H1 (cell line): Measurements from ENCODE around the gene NPFF. TPM values are rescaled to one million over a fixed set of nuclear protein-coding genes. Genes with fewer than 3 reads are reported as not detected.

Experiments used
- CTCF ChIA-PET: fragments of 300-600 bp; sonication (Branson Sonifier 250); formaldehyde crosslinking; loops from one replicate; lab custom pipeline; 2021; ENCODE audit not compliant: partially characterized antibody; lab: Charles Lee
- POLR2A ChIA-PET: fragments of 300-600 bp; sonication (Branson Sonifier 250); formaldehyde crosslinking; loops from one replicate; lab custom pipeline; 2021; ENCODE audit warnings: inconsistent platforms; ENCODE audit not compliant: partially characterized antibody; lab: Charles Lee
- DNase-seq, 2 experiments: peaks; one replicate each; pipeline versions ENCODE4 v3.0.0 to v3.0.0-alpha.2; 2010 to 2022; ENCODE audit warnings: low spot score in 2 of 2, low read depth in 1 of 2, mixed read lengths in 1 of 2
- FAIRE-seq: peaks from 2 replicates; lab custom pipeline; 2011; peaks lifted over from hg19 to GRCh38; lab: Jason Lieb, UNC
- H2AFZ ChIP-seq: 2 replicates; pipeline ENCODE4 v1.8.1; 2012; ENCODE audit warnings: low read length, inconsistent platforms
- H2AK5ac ChIP-seq: 2 replicates; pipeline ENCODE4 v1.6.1; 2013; ENCODE audit warnings: low read depth, low read length
- H2BK120ac ChIP-seq: replicated peaks from 2 replicates; pipeline ENCODE3; 2013; ENCODE audit warnings: low read depth, low read length, inconsistent platforms
- H2BK12ac ChIP-seq: 2 replicates; pipeline ENCODE4 v1.6.1; 2013; ENCODE audit warnings: low read depth, low read length
- H2BK15ac ChIP-seq: 2 replicates; pipeline ENCODE4 v1.6.1; 2013; ENCODE audit warnings: low read length
- H2BK20ac ChIP-seq: 2 replicates; pipeline ENCODE4 v1.6.1; 2013; ENCODE audit warnings: low read length
- H2BK5ac ChIP-seq: 2 replicates; pipeline ENCODE4 v1.6.1; 2013; ENCODE audit warnings: low read depth, low read length
- H3K14ac ChIP-seq: 2 replicates; pipeline ENCODE4 v1.6.1; 2013; ENCODE audit warnings: inconsistent platforms; ENCODE audit not compliant: insufficient read length
- H3K18ac ChIP-seq: 2 replicates; pipeline ENCODE4 v1.6.1; 2013; ENCODE audit warnings: low read length; ENCODE audit errors: extremely low read depth
- H3K23ac ChIP-seq: 2 replicates; pipeline ENCODE4 v1.6.1; 2013; ENCODE audit warnings: inconsistent platforms; ENCODE audit not compliant: insufficient read length
- H3K23me2 ChIP-seq: 2 replicates; pipeline ENCODE4 v1.6.1; 2013; ENCODE audit warnings: low read depth, low read length
- H3K27ac ChIP-seq: 2 replicates; pipeline ENCODE4 v1.6.1; 2011; ENCODE audit warnings: low read depth, low read length, inconsistent platforms
- H3K27me3 ChIP-seq, 4 experiments: replicated peaks in 1 of 4; 1 replicate in 1 of 4; 2 replicates in 3 of 4; pipeline versions ENCODE4 v1.6.1 to v1.8.1; 2011 to 2013; ENCODE audit warnings: low read length in 3 of 4, mild to moderate bottlenecking in 3 of 4, inconsistent platforms in 2 of 4, mixed read lengths in 2 of 4, moderate library complexity in 1 of 4; ENCODE audit not compliant: control insufficient read depth in 3 of 4, insufficient read depth in 3 of 4; ENCODE audit errors: extremely low read depth in 1 of 4
- H3K36me3 ChIP-seq, 4 experiments: 2 replicates each; pipeline versions ENCODE4 v1.6.1 to v1.8.1; 2011 to 2013; ENCODE audit warnings: mild to moderate bottlenecking in 4 of 4, low read length in 3 of 4, moderate library complexity in 2 of 4, control low read depth in 1 of 4, inconsistent platforms in 1 of 4; ENCODE audit not compliant: insufficient read depth in 4 of 4, control insufficient read depth in 2 of 4
- H3K4ac ChIP-seq: replicated peaks from 2 replicates; pipeline ENCODE3; 2013; ENCODE audit warnings: low read length, low read depth, mixed read lengths, inconsistent platforms; ENCODE audit not compliant: insufficient read length
- H3K4me1 ChIP-seq, 4 experiments: replicated peaks in 1 of 4; 1 replicate in 1 of 4; 2 replicates in 3 of 4; pipeline versions ENCODE4 v1.6.1 to v1.8.1; 2011 to 2013; ENCODE audit warnings: low read length in 3 of 4, inconsistent platforms in 2 of 4, mixed read lengths in 1 of 4; ENCODE audit not compliant: insufficient read depth in 4 of 4, control insufficient read depth in 3 of 4
- H3K4me2 ChIP-seq, 2 experiments: 2 replicates each; pipeline versions ENCODE4 v1.6.1 to v1.8.1; 2011 to 2013; ENCODE audit warnings: low read depth in 2 of 2, low read length in 2 of 2, control low read depth in 1 of 2, inconsistent platforms in 1 of 2, mild to moderate bottlenecking in 1 of 2; ENCODE audit not compliant: insufficient read depth in 1 of 2
- H3K4me3 ChIP-seq, 4 experiments: fragments of 200-600, 300-600 bp in 1 of 4; sonication (generic), shearing (Covaris generic), sonication (Bioruptor Twin) in 1 of 4; 2 replicates each; pipeline versions ENCODE4 v1.5.1 to v1.8.1; 2011 to 2016; ENCODE audit warnings: low read length in 4 of 4, low read depth in 3 of 4, control low read depth in 2 of 4, inconsistent platforms in 2 of 4, mild to moderate bottlenecking in 2 of 4, mixed read lengths in 1 of 4, moderate library complexity in 1 of 4; ENCODE audit not compliant: insufficient read depth in 2 of 4; ENCODE audit errors: extremely low read depth in 1 of 4
- H3K56ac ChIP-seq: replicated peaks from 2 replicates; pipeline ENCODE3; 2013; ENCODE audit warnings: low read depth, mild to moderate bottlenecking, mixed read lengths, low read length, inconsistent platforms; ENCODE audit not compliant: insufficient read length
- H3K79me1 ChIP-seq: 2 replicates; pipeline ENCODE4 v1.6.1; 2013; ENCODE audit warnings: low read depth, low read length, control low read depth
- H3K79me2 ChIP-seq, 2 experiments: 2 replicates each; pipeline versions ENCODE4 v1.6.1 to v1.8.1; 2012 to 2013; ENCODE audit warnings: low read length in 2 of 2, mild to moderate bottlenecking in 2 of 2, inconsistent platforms in 1 of 2; ENCODE audit not compliant: insufficient read depth in 2 of 2, control insufficient read depth in 1 of 2
- H3K9ac ChIP-seq, 4 experiments: replicated peaks in 1 of 4; 1 replicate in 1 of 4; 2 replicates in 3 of 4; pipeline versions ENCODE4 v1.6.1 to v1.8.1; 2011 to 2013; ENCODE audit warnings: low read depth in 3 of 4, low read length in 3 of 4, control low read depth in 2 of 4, mild to moderate bottlenecking in 2 of 4, moderate library complexity in 2 of 4, inconsistent platforms in 1 of 4; ENCODE audit errors: extremely low read depth in 1 of 4
- H3K9me3 ChIP-seq, 2 experiments: 2 replicates each; pipeline versions ENCODE4 v1.6.1 to v1.8.1; 2012 to 2013; ENCODE audit warnings: mild to moderate bottlenecking in 2 of 2, moderate library complexity in 2 of 2, control low read depth in 1 of 2, inconsistent platforms in 1 of 2, low read depth in 1 of 2, low read length in 1 of 2, mixed read lengths in 1 of 2; ENCODE audit not compliant: insufficient read depth in 2 of 2
- H4K20me1 ChIP-seq, 2 experiments: replicated peaks in 1 of 2; 2 replicates each; pipeline versions ENCODE3 to v1.8.1; 2011 to 2013; ENCODE audit warnings: inconsistent platforms in 2 of 2, low read length in 2 of 2, mild to moderate bottlenecking in 1 of 2; ENCODE audit not compliant: insufficient read depth in 2 of 2, control insufficient read depth in 1 of 2
- H4K5ac ChIP-seq: 2 replicates; pipeline ENCODE4 v1.6.1; 2013; ENCODE audit warnings: low read length, low read depth, mixed read lengths, inconsistent platforms; ENCODE audit not compliant: insufficient read length
- H4K8ac ChIP-seq: 2 replicates; pipeline ENCODE4 v1.8.0; 2013; ENCODE audit warnings: mild to moderate bottlenecking, moderate library complexity, low read length, inconsistent platforms; ENCODE audit not compliant: insufficient read depth; ENCODE audit errors: extremely low read depth
- H4K91ac ChIP-seq: replicated peaks from 2 replicates; pipeline ENCODE3; 2013; ENCODE audit warnings: low read length, mixed read lengths, inconsistent platforms; ENCODE audit not compliant: insufficient read length
- POLR2A ChIP-seq, 2 experiments: IDR thresholded peaks; 1 replicate in 1 of 2; 2 replicates in 1 of 2; pipeline ENCODE4 v1.6.1; 2011; ENCODE audit warnings: low read depth in 2 of 2, low read length in 2 of 2, mild to moderate bottlenecking in 2 of 2; ENCODE audit errors: control extremely low read depth in 1 of 2
- TEAD4 ChIP-seq: IDR thresholded peaks from 2 replicates; pipeline ENCODE4 v1.6.1; 2012; ENCODE audit warnings: low read depth, low read length, inconsistent platforms, mixed read lengths
- WGBS, 2 experiments: shearing (Covaris generic) in 1 of 2; methylation state at CpG; one replicate each; pipeline versions ENCODE4 v1.1.6 to v1.1.7; 2013 to 2015; ENCODE audit warnings: low lambda C conversion rate in 2 of 2, mixed read lengths in 2 of 2, inconsistent platforms in 1 of 2, low coverage in 1 of 2, missing lambda C conversion rate in 1 of 2; ENCODE audit not compliant: insufficient replicate concordance in 2 of 2, insufficient coverage in 1 of 2, insufficient read length in 1 of 2; ENCODE audit errors: extremely low coverage in 1 of 2, missing lambda C conversion rate in 1 of 2; 5-methylcytosine and 5-hydroxymethylcytosine counted together
- polyA plus RNA-seq, 7 experiments: library from polyadenylated mRNA; depleted of rRNA in 3 of 7; stranded (reverse) in 5 of 7; unstranded in 2 of 7; fragments of >200 nt in 5 of 7; fragments of 200-250 nt in 2 of 7; gene quantifications; 1 replicate in 5 of 7; 2 replicates in 1 of 7; 4 replicates in 1 of 7; pipeline versions ENCODE4 v1.2.1 to v1.2.3, GENCODE V29; 2011 to 2013; ENCODE audit warnings: missing spikeins in 2 of 7, mixed read lengths in 2 of 7
- total RNA-seq: library from RNA; stranded (reverse); fragmentation: NEBNext Ultra II Directional; extraction: Animal tissue kit (Norgen Biotek cat#: 25700); gene quantifications from 2 replicates; pipeline ENCODE4 v1.2.1, GENCODE V29; 2021

NPFF gene
- total and polyA plus RNA-seq, 2 of the 8 experiments (the other 6 are each of a cell fraction or from before 2014, with no cell fraction given), result not detected

- POLR2A ChIA-PET, result interaction anchor here (0.6 to 67.0 kb wide), 7 partner anchors 0 to 259 kb away, joined by 3 to 3397 read pairs (median 4); partner anchors contain the start of genes MAP3K12, NPFF, PCBP2 and PRR13
- no peak overlapping the region for H2BK120ac ChIP-seq
Measured at GRCh38 chr12:53467880-53468279, 39.4 kb downstream of the NPFF start.

More at GRCh38 chr12:53467880-53468279, 39.4 kb downstream of the NPFF start:
- FAIRE-seq (no peak), DNase-seq (no peak)
- H3K27ac ChIP-seq, result no peak overlapping the region
- H3K27me3 ChIP-seq, result no peaks in the 10 kb centered on the region
- H2BK20ac ChIP-seq, result no peak overlapping the region
- H3K79me2 ChIP-seq, result peaks cover 0 to 63% of the 10 kb centered on the region in 2 experiments; a peak in 2 of 4 replicates
- no peak overlapping the region for H4K8ac ChIP-seq
- no peak overlapping the region for H2AFZ ChIP-seq
- CTCF ChIA-PET, result interaction anchor here (0.6 to 2.0 kb wide), 5 partner anchors 8 to 15 kb away, joined by 3 to 6 read pairs (median 3); no protein-coding TSS in a partner anchor
- peak in 1 of 2 experiments; percentile 57; a peak in 1 of 3 replicates for TF ChIP-seq POLR2A (IDR thresholded peaks at IDR 0.05; ENCODE audit: control extremely low read depth in 1 of 2, low read depth in 2 of 2, low read length in 2 of 2)
- TF ChIP-seq TEAD4, result no peak
- no peaks in the 10 kb centered on the region for H3K9me3 ChIP-seq
- no peak overlapping the region for H2BK15ac ChIP-seq
- H4K91ac ChIP-seq, result no peak overlapping the region
- H3K36me3 ChIP-seq, result peaks cover 84 to 100% (median 93%) of the 10 kb centered on the region in 4 experiments
- peaks cover 36 to 40% of the 10 kb centered on the region in 2 experiments for H4K20me1 ChIP-seq
- no peak overlapping the region for H3K56ac ChIP-seq
- no peak overlapping the region for H3K4me3 ChIP-seq
- no peak overlapping the region for H2AK5ac ChIP-seq
- no peak overlapping the region for H3K18ac ChIP-seq
- H2BK5ac ChIP-seq, result no peak overlapping the region
- H3K4me2 ChIP-seq, result no peak overlapping the region
- H4K5ac ChIP-seq, result no peak overlapping the region
- H3K23me2 ChIP-seq, result no peaks in the 10 kb centered on the region; the same call in 1 of the 2 replicates
- no peak overlapping the region for H3K9ac ChIP-seq
- H3K79me1 ChIP-seq, result peaks cover 7% of the 10 kb centered on the region
- peaks cover 0 to 3% (median 0%) of the 10 kb centered on the region in 4 experiments; a peak in 2 of 7 replicates for H3K4me1 ChIP-seq
- WGBS, 2 experiments, result 100% methylated on average over 2 of the region's 2 CpGs; no CpG with 5 or more reads in 1 of the 2 experiments
- no peak overlapping the region for H2BK12ac ChIP-seq
- no peak overlapping the region for H3K23ac ChIP-seq
- no peak overlapping the region for H3K14ac ChIP-seq
- no peak overlapping the region for H3K4ac ChIP-seq
